IMR-90 (cell line): ENCODE results near the gene TFDP2. TPM values are rescaled to one million over a fixed set of nuclear protein-coding genes. Genes with fewer than 3 reads are reported as not detected.

ENCODE experiments used
- ATAC-seq: fragments of 200-7000 bp; cut with Tn5 transposase; 2 replicates; pipeline ENCODE4 v1.9.1; 2020; ENCODE audit warnings: low read depth, mild to moderate bottlenecking, moderate library complexity
- BruUV-seq: library from RNA; stranded (reverse); fragments of 400-500 nt; replicated peaks from 2 replicates; lab custom pipeline; 2021; lab: Mats Ljungman, UMichigan
- CTCF ChIA-PET: fragments of 300-600 bp; formaldehyde crosslinking; extraction: SDS; loops from one replicate; lab custom pipeline; 2021; ENCODE audit warnings: antibody characterized with exemption; lab: Yijun Ruan, JAX
- POLR2A ChIA-PET: fragments of 300-600 bp; sonication (Branson Sonifier 250); formaldehyde crosslinking; loops from one replicate; lab custom pipeline; 2022; ENCODE audit warnings: antibody characterized with exemption; ENCODE audit not compliant: unreplicated experiment; lab: Charles Lee
- DNase-seq: peaks from one replicate; pipeline ENCODE4 v3.0.0; 2013
- H2AFZ ChIP-seq: replicated peaks from 2 replicates; pipeline ENCODE3; 2013; ENCODE audit warnings: low read length, mild to moderate bottlenecking; ENCODE audit not compliant: poor library complexity
- H2AK5ac ChIP-seq: 2 replicates; pipeline ENCODE4 v1.6.1; 2013; ENCODE audit warnings: low read depth, low read length, inconsistent platforms
- H2AK9ac ChIP-seq: replicated peaks from 2 replicates; pipeline ENCODE3; 2013; ENCODE audit warnings: mild to moderate bottlenecking, low read depth, low read length, moderate library complexity; ENCODE audit not compliant: poor library complexity
- H2BK120ac ChIP-seq: 2 replicates; pipeline ENCODE4 v1.6.1; 2013; ENCODE audit warnings: low read depth, low read length, inconsistent platforms
- H2BK15ac ChIP-seq: 3 replicates; pipeline ENCODE4 v1.6.1; 2013; ENCODE audit warnings: low read depth, low read length, inconsistent platforms
- H2BK20ac ChIP-seq: 2 replicates; pipeline ENCODE4 v1.6.1; 2013; ENCODE audit warnings: low read depth, mild to moderate bottlenecking, inconsistent platforms, low read length, moderate library complexity
- H2BK5ac ChIP-seq: 2 replicates; pipeline ENCODE4 v1.6.1; 2013; ENCODE audit warnings: mild to moderate bottlenecking, low read depth, low read length, inconsistent platforms; ENCODE audit not compliant: poor library complexity, severe bottlenecking
- H3K14ac ChIP-seq: replicated peaks from 2 replicates; pipeline ENCODE4 v1.6.1; 2013; ENCODE audit warnings: low read depth, low read length, inconsistent platforms
- H3K18ac ChIP-seq: 2 replicates; pipeline ENCODE4 v1.6.1; 2013; ENCODE audit warnings: low read depth, low read length, control low read depth
- H3K23ac ChIP-seq: 2 replicates; pipeline ENCODE4 v1.6.1; 2013; ENCODE audit warnings: low read depth, low read length, inconsistent platforms
- H3K27ac ChIP-seq: 2 replicates; pipeline ENCODE4 v1.5.1; 2013; ENCODE audit warnings: mild to moderate bottlenecking, control low read depth, low read length; ENCODE audit not compliant: insufficient read depth
- H3K27me3 ChIP-seq: 2 replicates; pipeline ENCODE4 v1.6.1; 2013; ENCODE audit warnings: low read length; ENCODE audit not compliant: control insufficient read depth, insufficient read depth
- H3K36me3 ChIP-seq: 2 replicates; pipeline ENCODE4 v1.6.1; 2013; ENCODE audit warnings: low read length, mixed read lengths; ENCODE audit not compliant: control insufficient read depth, insufficient read depth
- H3K4ac ChIP-seq: 2 replicates; pipeline ENCODE4 v1.6.1; 2013; ENCODE audit warnings: low read depth, low read length, inconsistent platforms
- H3K4me1 ChIP-seq: 2 replicates; pipeline ENCODE4 v1.6.1; 2013; ENCODE audit warnings: low read length, mixed read lengths; ENCODE audit not compliant: control insufficient read depth, insufficient read depth
- H3K4me2 ChIP-seq: 2 replicates; pipeline ENCODE4 v1.6.1; 2013; ENCODE audit warnings: low read depth, mild to moderate bottlenecking, control low read depth, low read length, moderate library complexity
- H3K4me3 ChIP-seq: 2 replicates; pipeline ENCODE4 v1.5.1; 2013; ENCODE audit warnings: low read depth, mild to moderate bottlenecking, control low read depth, low read length, moderate library complexity; ENCODE audit not compliant: insufficient read depth
- H3K56ac ChIP-seq: 2 replicates; pipeline ENCODE4 v1.6.1; 2013; ENCODE audit warnings: low read length, inconsistent platforms; ENCODE audit not compliant: insufficient read depth; ENCODE audit errors: extremely low read depth
- H3K79me1 ChIP-seq, 2 experiments: 2 replicates each; pipeline ENCODE4 v1.6.1; 2013; ENCODE audit warnings: low read length in 2 of 2, inconsistent platforms in 1 of 2, low read depth in 1 of 2
- H3K9ac ChIP-seq: 2 replicates; pipeline ENCODE4 v1.6.1; 2013; ENCODE audit warnings: low read depth, low read length, control low read depth
- H3K9me1 ChIP-seq: 2 replicates; pipeline ENCODE4 v1.6.1; 2013; ENCODE audit warnings: low read length, inconsistent platforms; ENCODE audit not compliant: insufficient read depth
- H3K9me3 ChIP-seq: 2 replicates; pipeline ENCODE4 v1.6.1; 2013; ENCODE audit warnings: low read length; ENCODE audit not compliant: control insufficient read depth, insufficient read depth
- H4K20me1 ChIP-seq: 2 replicates; pipeline ENCODE4 v1.6.1; 2013; ENCODE audit warnings: low read length, inconsistent platforms; ENCODE audit not compliant: insufficient read depth
- H4K5ac ChIP-seq: 2 replicates; pipeline ENCODE4 v1.6.1; 2013; ENCODE audit warnings: mild to moderate bottlenecking, low read depth, low read length, control low read depth
- H4K8ac ChIP-seq, 2 experiments: 2 replicates each; pipeline ENCODE4 v1.6.1; 2013; ENCODE audit warnings: low read depth in 2 of 2, low read length in 2 of 2, control low read depth in 1 of 2, inconsistent platforms in 1 of 2
- H4K91ac ChIP-seq: 2 replicates; pipeline ENCODE4 v1.6.1; 2013; ENCODE audit warnings: low read depth, low read length, inconsistent platforms; ENCODE audit not compliant: insufficient read depth
- BHLHE40 ChIP-seq: fragments of 150-350 bp; IDR thresholded peaks from 2 replicates; pipeline ENCODE4 v1.6.1; 2016; ENCODE audit warnings: mild to moderate bottlenecking, low read depth, low read length
- CEBPB ChIP-seq: IDR thresholded peaks from 2 replicates; pipeline ENCODE4 v1.6.1; 2012; ENCODE audit warnings: low read depth, low read length, improper control_type of control experiment
- CHD1 ChIP-seq: IDR thresholded peaks from 2 replicates; pipeline ENCODE4 v1.6.1; 2012; ENCODE audit warnings: low read depth, low read length, improper control_type of control experiment
- CTCF ChIP-seq: conservative IDR thresholded peaks from 2 replicates; pipeline ENCODE4 v1.5.1; 2012; ENCODE audit warnings: mild to moderate bottlenecking, low read depth, low read length, improper control_type of control experiment
- ELK1 ChIP-seq: fragments of 150-350 bp; IDR thresholded peaks from 2 replicates; pipeline ENCODE4 v1.6.1; 2016; ENCODE audit warnings: low read depth, mild to moderate bottlenecking, low read length, moderate library complexity, borderline replicate concordance
- FOS ChIP-seq: fragments of 150-350 bp; IDR thresholded peaks from 2 replicates; pipeline ENCODE4 v1.6.1; 2016; ENCODE audit warnings: low read depth, low read length
- MAFK ChIP-seq: IDR thresholded peaks from 2 replicates; pipeline ENCODE4 v1.6.1; 2012; ENCODE audit warnings: low read depth, low read length, improper control_type of control experiment
- MAZ ChIP-seq: IDR thresholded peaks from 2 replicates; pipeline ENCODE4 v1.6.1; 2012; ENCODE audit warnings: low read depth, mild to moderate bottlenecking, low read length, improper control_type of control experiment, moderate library complexity, borderline replicate concordance
- MXI1 ChIP-seq: IDR thresholded peaks from 2 replicates; pipeline ENCODE4 v1.6.1; 2012; ENCODE audit warnings: low read depth, mild to moderate bottlenecking, low read length, moderate library complexity, borderline replicate concordance
- NFE2L2 ChIP-seq: fragments of 150-350 bp; IDR thresholded peaks from 2 replicates; pipeline ENCODE4 v1.6.1; 2016; ENCODE audit warnings: low read depth, mild to moderate bottlenecking, low read length
- POLR2A ChIP-seq: IDR thresholded peaks from 2 replicates; pipeline ENCODE4 v1.6.1; 2012; ENCODE audit warnings: mild to moderate bottlenecking, low read depth, low read length
- RAD21 ChIP-seq: IDR thresholded peaks from 2 replicates; pipeline ENCODE4 v1.6.1; 2012; ENCODE audit warnings: low read length, improper control_type of control experiment
- RCOR1 ChIP-seq: IDR thresholded peaks from 2 replicates; pipeline ENCODE4 v1.6.1; 2012; ENCODE audit warnings: mild to moderate bottlenecking, low read length, improper control_type of control experiment; ENCODE audit not compliant: insufficient replicate concordance
- RFX5 ChIP-seq: IDR thresholded peaks from 2 replicates; pipeline ENCODE4 v1.8.0; 2012; ENCODE audit warnings: low read depth, mild to moderate bottlenecking, low read length, moderate library complexity
- SMC3 ChIP-seq: fragments of 150-350 bp; IDR thresholded peaks from 2 replicates; pipeline ENCODE4 v1.6.1; 2016; ENCODE audit warnings: low read depth, mild to moderate bottlenecking, antibody characterized with exemption, low read length, moderate library complexity
- USF2 ChIP-seq: fragments of 150-350 bp; IDR thresholded peaks from 2 replicates; pipeline ENCODE4 v1.6.1; 2017; ENCODE audit warnings: mild to moderate bottlenecking, antibody characterized with exemption, low read length, low read depth
- WGBS, 2 experiments: methylation state at CpG; one replicate each; pipeline versions ENCODE4 v1.1.5 to v1.1.7; 2013; ENCODE audit warnings: missing lambda C conversion rate in 2 of 2; ENCODE audit not compliant: insufficient read length in 1 of 2; ENCODE audit errors: extremely low coverage in 2 of 2; 5-methylcytosine and 5-hydroxymethylcytosine counted together
- dilution Hi-C: fragments of 300-500 bp; cut with HindIII; formaldehyde crosslinking; loops from one replicate; pipeline ENCODE4 v1.14.3; 2018; ENCODE audit warnings: low sequenced_read_pairs; ENCODE audit not compliant: unreplicated experiment
- in situ Hi-C: fragments of 300-500 bp; cut with MboI; formaldehyde crosslinking; loops from 3 replicates; pipeline ENCODE4 v1.14.3; 2019; ENCODE audit warnings: low sequenced_read_pairs, inconsistent platforms, mixed read lengths
- intact Hi-C: fragments of 100-400 bp; cut with micrococcal nuclease; formaldehyde crosslinking; loops from 2 replicates; pipeline ENCODE4 v1.10.0; 2022
- polyA plus RNA-seq, 3 experiments: library from polyadenylated mRNA; depleted of rRNA; stranded (reverse); fragments of >200 nt; gene quantifications; 2 replicates each; pipeline ENCODE4 v1.2.3, GENCODE V29; 2012; ENCODE audit warnings: low replicate concordance in 1 of 3
- total RNA-seq: library from RNA; depleted of rRNA; stranded (reverse); fragments of >200 nt; gene quantifications from 2 replicates; pipeline ENCODE4 v1.2.3, GENCODE V29; 2012

Gene TFDP2
- total and polyA plus RNA-seq, 2 of the 4 experiments (the other 2 are of a cell fraction) = 10.7 to 23.7 TPM

GRCh38 chr3:141921316-141921715 lies 228.0 kb downstream of the TFDP2 start:
- in situ Hi-C loops = no loop called here

More at GRCh38 chr3:141921316-141921715, 228.0 kb downstream of the TFDP2 start:
- Histone ChIP-seq H4K20me1 (no peaks in the 10 kb centered on the region; the same call in 1 of the 2 replicates), H3K4ac (no peak overlapping the region), H2AK5ac (no peak overlapping the region), H2BK20ac (no peak overlapping the region), H3K27ac (no peak overlapping the region), H2BK15ac (no peak overlapping the region), H3K56ac (no peak overlapping the region), H4K8ac (no peak overlapping the region), H3K9me3 (no peaks in the 10 kb centered on the region), H3K27me3 (no peaks in the 10 kb centered on the region), H2BK120ac (no peak overlapping the region), H3K4me2 (no peak overlapping the region), H4K91ac (no peak overlapping the region), H2BK5ac (no peak overlapping the region), H3K9me1 (peaks cover 3% of the 10 kb centered on the region; the same call in 1 of the 2 replicates), H3K18ac (no peak overlapping the region), H4K5ac (no peak overlapping the region), H2AFZ (no peak overlapping the region), H3K79me1 (peaks cover 5 to 6% of the 10 kb centered on the region in 2 experiments; a peak in 2 of 4 replicates), H3K9ac (no peak overlapping the region), H3K14ac (no peak overlapping the region), H3K4me3 (no peak overlapping the region), H3K23ac (no peak overlapping the region), H3K36me3 (peaks cover 16% of the 10 kb centered on the region), H3K4me1 (no peaks in the 10 kb centered on the region), H2AK9ac (no peak overlapping the region)
- ChIA-PET CTCF (no interaction called here), POLR2A (no interaction called here)
- ATAC-seq (no peak), DNase-seq (no peak)
- dilution Hi-C loops = no loop called here
- intact Hi-C loops = no loop called here
- no CpG with 5 or more reads among the region's 2 CpGs for WGBS, 2 experiments
- no TSS peak for BruUV-seq
- no peak for TF ChIP-seq BHLHE40
- no peak for TF ChIP-seq NFE2L2
- TF ChIP-seq RAD21 = no peak
- no peak for TF ChIP-seq RCOR1
- no peak for TF ChIP-seq RFX5
- TF ChIP-seq MAZ = no peak
- TF ChIP-seq CEBPB = no peak
- no peak for TF ChIP-seq POLR2A
- TF ChIP-seq MAFK = no peak
- no peak for TF ChIP-seq MXI1
- TF ChIP-seq CTCF = no peak
- TF ChIP-seq SMC3 = no peak
- TF ChIP-seq ELK1 = no peak
- TF ChIP-seq FOS = no peak
- no peak for TF ChIP-seq CHD1
- no peak for TF ChIP-seq USF2
